ENCODE measurements around the gene ACBD6.
A peak's percentile ranks its signal among the peaks of the same experiment; 100 is the strongest.

The ACBD6 gene

GRCh38 chr1:180366371-180367068 is 135.9 kb downstream of the ACBD6 start:
- no peak for DNase-seq

GRCh38 chr1:180365039-180365438 is 137.3 kb downstream of the ACBD6 start:
- no peak for DNase-seq

- DNase-seq = no peak
Measured at GRCh38 chr1:180363246-180363995, 139.0 kb downstream of the ACBD6 start.

DNA sequence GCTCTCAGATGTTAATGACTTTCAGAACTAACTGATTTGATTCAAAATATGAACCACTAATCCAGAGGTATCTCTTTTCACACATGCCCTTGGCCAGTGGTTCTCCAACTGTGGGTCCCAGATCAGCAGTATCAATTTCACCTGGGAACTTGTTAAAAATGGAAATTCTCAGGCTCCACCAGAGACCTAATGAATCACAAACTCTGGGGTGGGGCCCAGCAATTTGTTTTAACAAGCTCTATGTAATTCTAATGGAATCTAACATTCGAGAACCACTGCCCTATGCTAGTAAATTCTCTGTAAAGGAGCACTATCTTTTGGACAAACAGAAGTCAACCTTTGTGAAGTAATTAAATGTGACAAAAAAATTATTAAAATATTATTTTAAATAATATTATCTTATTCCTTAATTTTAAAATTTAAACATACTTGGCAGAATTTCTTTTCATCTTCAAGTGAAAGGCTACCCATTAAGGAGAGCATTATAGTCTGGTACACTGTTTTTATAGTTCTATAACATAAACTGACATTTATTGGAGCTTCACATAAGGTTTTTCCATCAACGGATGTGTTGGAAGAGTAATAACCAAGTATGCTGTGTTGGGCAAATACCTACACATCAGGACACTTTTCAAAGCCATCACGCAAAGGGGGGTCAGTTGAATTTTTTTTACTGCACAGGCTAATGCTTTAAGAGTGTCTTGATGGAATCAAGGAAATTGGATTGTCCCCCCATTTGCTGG is 141.9 kb downstream of the ACBD6 start:
- DNase-seq = no peak

GRCh38 chr1:180358649-180359048 is 143.7 kb downstream of the ACBD6 start:
- no peak for DNase-seq

- no peak for DNase-seq
Measured at GRCh38 chr1:180353945-180354344, 148.4 kb downstream of the ACBD6 start.

DNA sequence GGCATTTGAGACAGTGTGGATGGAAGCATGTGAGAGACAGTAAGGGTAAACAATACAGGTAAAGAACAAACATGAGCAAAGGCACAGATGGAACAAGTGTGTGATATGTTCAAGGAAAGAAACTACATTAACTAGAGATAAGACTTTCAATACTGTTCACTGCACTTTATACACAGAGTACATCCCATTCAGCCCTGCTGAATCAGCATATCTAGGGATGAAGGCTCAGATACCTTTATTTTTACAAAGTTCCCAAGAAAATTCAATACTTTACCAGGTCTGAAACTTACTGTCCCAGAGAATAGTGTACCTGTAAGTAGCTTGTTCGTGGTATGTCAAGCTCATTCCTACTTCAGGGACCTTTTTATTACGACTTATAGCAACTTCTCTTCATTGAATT is 149.8 kb downstream of the ACBD6 start:
- no peak for DNase-seq

GRCh38 chr1:180352021-180352420 is 150.4 kb downstream of the ACBD6 start:
- no peak for DNase-seq

DNA sequence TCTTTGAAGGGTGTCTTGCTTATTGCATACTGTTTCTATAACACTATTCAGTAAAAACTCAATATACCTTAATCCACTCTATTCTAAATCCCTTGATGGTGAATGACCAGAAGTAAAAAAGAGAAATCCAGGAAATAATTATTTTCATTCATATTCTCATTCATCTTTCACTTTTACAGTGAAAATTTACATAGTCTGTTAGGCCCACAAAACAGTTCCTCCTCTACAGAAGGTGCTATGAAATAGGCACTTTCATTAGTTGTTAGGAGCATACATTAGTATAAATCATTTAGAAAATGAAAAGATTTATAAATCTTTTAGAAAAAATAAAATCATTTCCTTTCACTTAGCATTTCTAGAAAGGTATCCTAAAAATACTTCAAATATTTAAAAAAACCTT is 157.2 kb downstream of the ACBD6 start:
- no peak for DNase-seq

GRCh38 chr1:180343921-180344769 is 158.2 kb downstream of the ACBD6 start:
- peak; percentile 39 for DNase-seq

GRCh38 chr1:180327089-180327488 is 175.3 kb downstream of the ACBD6 start:
- no peak for DNase-seq

GRCh38 chr1:180312926-180313325 is 189.5 kb downstream of the ACBD6 start:
- DNase-seq = no peak

- no peak for DNase-seq
Measured at GRCh38 chr1:180311011-180311730, 191.2 kb downstream of the ACBD6 start.

- DNase-seq = no peak
Measured at GRCh38 chr1:180310095-180310494, 192.3 kb downstream of the ACBD6 start.

DNA sequence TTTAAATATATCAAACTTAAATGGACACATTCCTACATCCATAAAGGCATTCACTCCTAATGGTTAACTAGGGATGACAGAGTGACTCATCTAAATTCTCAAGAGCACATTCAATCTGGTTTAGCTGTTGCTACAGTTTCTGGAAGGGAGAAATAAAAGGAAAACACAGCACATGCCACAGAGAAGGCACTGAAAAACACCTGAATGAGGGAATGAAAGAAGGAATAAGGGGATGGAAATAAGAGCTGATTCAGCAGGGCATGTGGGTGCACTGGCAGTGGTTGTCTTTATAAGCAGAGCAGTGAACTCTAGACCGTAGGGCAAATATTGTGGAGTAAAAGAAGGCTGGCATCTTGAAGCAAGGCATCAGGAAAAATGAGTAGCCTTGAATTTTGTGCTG is 193.0 kb downstream of the ACBD6 start:
- no peak for DNase-seq

DNA sequence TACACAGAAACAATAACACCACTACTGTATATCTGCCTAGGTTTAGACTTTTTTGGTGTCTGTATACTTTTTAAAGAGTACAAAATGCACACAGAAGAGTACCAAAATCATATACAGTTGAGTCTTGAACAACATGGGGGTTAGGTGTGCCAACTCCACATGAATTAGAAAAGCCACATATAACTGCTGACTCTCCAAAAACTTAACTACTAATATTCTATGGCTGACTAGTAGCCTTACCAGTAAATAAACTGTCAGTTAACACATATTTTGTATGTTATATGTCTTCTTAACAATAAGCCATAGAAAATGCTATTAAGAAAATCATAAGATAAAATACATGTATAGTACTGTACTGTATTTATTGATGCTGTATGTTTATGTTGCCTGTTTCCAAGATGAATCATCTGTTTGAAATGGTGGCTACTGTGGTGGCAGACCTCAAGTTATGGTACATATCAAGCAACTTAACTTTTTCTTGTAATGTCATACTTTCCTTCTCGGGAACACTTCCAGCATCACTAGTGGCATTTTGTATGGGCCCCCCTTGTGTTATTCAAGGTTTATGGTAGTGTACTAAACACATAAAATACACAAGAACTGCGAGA is 201.1 kb downstream of the ACBD6 start:
- no peak for DNase-seq

- DNase-seq = no peak
Measured at GRCh38 chr1:180299479-180300221, 202.7 kb downstream of the ACBD6 start.

DNA sequence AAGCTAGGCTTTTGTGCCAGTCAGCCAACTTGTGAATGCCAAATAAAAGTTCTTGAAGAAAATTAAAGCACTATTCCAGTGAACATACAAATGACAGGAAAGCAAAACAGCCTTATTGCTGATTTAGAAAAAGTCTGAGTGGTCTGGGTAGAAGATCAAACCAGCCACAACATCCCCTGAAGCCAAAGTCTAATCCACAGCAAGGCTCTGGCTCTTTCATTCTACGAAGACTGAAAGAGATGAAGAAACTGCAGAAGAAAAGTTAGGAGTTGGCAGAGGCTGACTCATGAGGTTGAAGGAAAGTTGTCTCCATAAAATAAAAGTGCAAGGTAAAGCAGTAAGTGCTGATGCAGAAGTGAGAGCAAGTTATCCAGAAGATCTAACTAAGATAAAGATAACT is 206.4 kb downstream of the ACBD6 start:
- DNase-seq = no peak

- DNase-seq = no peak
Measured at GRCh38 chr1:180294711-180295110, 207.7 kb downstream of the ACBD6 start.

GRCh38 chr1:180291004-180291403 is 211.4 kb downstream of the ACBD6 start:
- DNase-seq = no peak
